Esophagus (tissue), 2 donors: ENCODE data around the gene NRSN2. TPM values are rescaled to one million over a fixed set of nuclear protein-coding genes. Genes with fewer than 3 reads are reported as not detected.

Experiments
- H3K27ac ChIP-seq, 2 donors: one replicate each; pipeline ENCODE4 v1.5.1; 2013; ENCODE audit warnings: low read depth in 2 of 2, mild to moderate bottlenecking in 2 of 2, inconsistent platforms in 1 of 2, low read length in 1 of 2, moderate library complexity in 1 of 2
- H3K27me3 ChIP-seq, 2 donors: one replicate each; pipeline ENCODE4 v1.6.1; 2013; ENCODE audit warnings: low read length in 2 of 2, control low read depth in 1 of 2, mild to moderate bottlenecking in 1 of 2; ENCODE audit not compliant: insufficient read depth in 2 of 2, control insufficient read depth in 1 of 2
- H3K36me3 ChIP-seq, 2 donors: one replicate each; pipeline ENCODE4 v1.6.1; 2013; ENCODE audit warnings: low read length in 1 of 2; ENCODE audit not compliant: control insufficient read depth in 2 of 2, insufficient read depth in 2 of 2
- H3K4me1 ChIP-seq, 2 donors: one replicate each; pipeline ENCODE4 v1.6.1; 2013; ENCODE audit warnings: low read length in 1 of 2; ENCODE audit not compliant: control insufficient read depth in 2 of 2, insufficient read depth in 2 of 2
- H3K4me3 ChIP-seq, 2 donors: one replicate each; pipeline ENCODE4 v1.5.1; 2013; ENCODE audit warnings: low read length in 2 of 2, mild to moderate bottlenecking in 2 of 2, low read depth in 1 of 2, moderate library complexity in 1 of 2
- H3K9me3 ChIP-seq, 2 donors: one replicate each; pipeline ENCODE4 v1.6.1; 2013; ENCODE audit warnings: mild to moderate bottlenecking in 2 of 2, low read depth in 1 of 2, low read length in 1 of 2, moderate library complexity in 1 of 2; ENCODE audit not compliant: control insufficient read depth in 2 of 2, insufficient read depth in 1 of 2
- WGBS, 2 donors: extraction: QIAGEN DNeasy Blood & Tissue Kit; methylation state at CpG; one replicate each; pipeline ENCODE4 v1.1.7; 2013; 5-methylcytosine and 5-hydroxymethylcytosine counted together
- polyA plus RNA-seq, 2 donors: library from polyadenylated mRNA; stranded (reverse); fragments of 200-250 nt; gene quantifications; one replicate each; pipeline ENCODE4 v1.2.3, GENCODE V29; 2013
- donor health status: healthy with polysubstance abuse.
- donor health status: Bipolar disorder and iron deficiency.

NRSN2 gene
- polyA plus RNA-seq, 2 donors = 6.0 to 6.1 TPM

DNA sequence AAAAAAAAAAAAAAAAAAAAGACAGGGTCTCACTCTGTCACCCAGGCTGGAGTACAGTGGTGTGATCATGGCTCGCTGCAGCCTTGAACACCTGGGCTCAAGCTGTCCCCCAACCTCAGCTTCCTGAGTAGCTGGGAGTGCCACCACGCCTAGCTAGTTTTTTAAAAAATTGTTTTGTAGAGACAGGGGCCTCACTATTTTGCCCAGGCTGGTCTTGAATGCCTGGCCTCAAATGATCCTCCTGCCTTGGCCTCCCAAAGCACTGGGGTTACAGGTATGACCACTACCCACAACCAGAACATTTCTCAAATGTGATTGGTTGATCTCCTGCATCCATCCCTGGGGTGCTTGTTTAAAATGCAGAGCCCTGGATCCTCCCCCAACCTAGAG is 55.6 kb downstream of the NRSN2 start:
- WGBS, 2 donors = 77 to 85% methylated on average over 2 of the region's 2 CpGs
- Histone ChIP-seq H3K4me1 (peaks cover 0 to 5% of the 10 kb centered on the region in 2 donors), H3K36me3 (no peaks in the 10 kb centered on the region), H3K27ac (no peak overlapping the region), H3K4me3 (no peak overlapping the region), H3K9me3 (peaks cover 0 to 2% of the 10 kb centered on the region in 2 donors), H3K27me3 (no peaks in the 10 kb centered on the region)

DNA sequence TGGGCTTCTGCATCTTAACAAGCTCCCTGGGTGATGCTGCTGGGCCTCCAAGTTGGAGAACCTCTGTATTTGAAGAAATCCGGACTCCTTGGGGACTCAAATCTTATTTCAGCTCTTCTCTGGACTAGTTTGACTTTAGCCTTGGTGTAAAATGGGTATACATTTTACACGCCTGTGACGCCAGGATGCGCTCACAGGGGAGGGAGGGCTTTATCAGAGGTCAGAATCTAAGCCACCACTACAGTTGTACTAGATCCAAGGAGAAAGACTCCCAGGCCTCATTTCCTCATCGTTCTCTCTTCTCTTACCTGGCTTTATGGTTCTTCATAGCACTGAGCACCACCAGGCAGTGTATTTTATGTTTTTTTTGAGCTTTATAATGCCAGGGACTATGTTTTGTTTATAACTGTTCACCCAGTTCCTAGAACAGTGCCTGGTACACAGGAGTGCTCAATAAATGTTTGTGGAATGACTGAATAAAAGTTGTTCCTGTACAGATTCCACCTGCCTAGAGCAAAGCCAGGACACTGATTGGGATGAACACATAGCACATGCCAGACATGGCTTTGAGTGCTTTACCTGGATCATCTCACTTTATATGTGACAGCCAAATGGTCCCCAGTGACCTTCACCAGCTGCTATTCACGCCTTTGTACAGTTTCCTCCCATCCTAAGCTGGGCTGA is 56.1 kb downstream of the NRSN2 start:
- no peaks in the 10 kb centered on the region for H3K36me3 ChIP-seq
- H3K4me3 ChIP-seq = no peak overlapping the region
- H3K27ac ChIP-seq = no peak overlapping the region
- H3K27me3 ChIP-seq = no peaks in the 10 kb centered on the region
- peaks cover 0 to 5% of the 10 kb centered on the region in 2 donors for H3K4me1 ChIP-seq
- peaks cover 0 to 2% of the 10 kb centered on the region in 2 donors for H3K9me3 ChIP-seq
- 84 to 97% methylated on average over 6 of the region's 6 CpGs for WGBS, 2 donors

GRCh38 chr20:403582-403957 is 56.7 kb downstream of the NRSN2 start:
- no peaks in the 10 kb centered on the region for H3K36me3 ChIP-seq
- H3K27me3 ChIP-seq = no peaks in the 10 kb centered on the region
- no peak overlapping the region for H3K27ac ChIP-seq
- peaks cover 0 to 5% of the 10 kb centered on the region in 2 donors for H3K4me1 ChIP-seq
- 98 to 100% methylated on average over 3 of the region's 3 CpGs for WGBS, 2 donors
- no peak overlapping the region for H3K4me3 ChIP-seq
- H3K9me3 ChIP-seq = peaks cover 0 to 2% of the 10 kb centered on the region in 2 donors

- Histone ChIP-seq H3K27me3 (no peaks in the 10 kb centered on the region), H3K4me3 (no peak overlapping the region), H3K9me3 (peaks cover 0 to 2% of the 10 kb centered on the region in 2 donors), H3K4me1 (peaks cover 0 to 5% of the 10 kb centered on the region in 2 donors), H3K27ac (no peak overlapping the region), H3K36me3 (no peaks in the 10 kb centered on the region)
- WGBS, 2 donors = 96 to 97% methylated on average over 4 of the region's 4 CpGs
Observed at GRCh38 chr20:404088-404487, 57.2 kb downstream of the NRSN2 start.

Other genes with a start within 250 kb of the NRSN2 start
- gene DEFB126, start 204.5 kb upstream of the NRSN2 start, polyA plus RNA-seq = not detected
- gene DEFB127, start 189.7 kb upstream of the NRSN2 start, polyA plus RNA-seq = not detected
- gene DEFB128, start 157.4 kb upstream of the NRSN2 start, polyA plus RNA-seq = not detected
- not detected for gene DEFB129, start 119.9 kb upstream of the NRSN2 start, polyA plus RNA-seq
- not detected for gene DEFB132, start 89.4 kb upstream of the NRSN2 start, polyA plus RNA-seq
- 1 to 10 TPM; 1.9 TPM for gene C20orf96, start 56.4 kb upstream of the NRSN2 start, polyA plus RNA-seq
- gene ZCCHC3, start 49.5 kb upstream of the NRSN2 start, polyA plus RNA-seq = 1 to 10 TPM; 5.7 to 6.2 TPM
- 1 to 10 TPM; 2.2 to 2.4 TPM for gene SOX12, start 21.6 kb upstream of the NRSN2 start, polyA plus RNA-seq
- 10 to 100 TPM in 1 of 2 donors, 1 to 10 TPM in 1; 7.6 to 21.1 TPM for gene TRIB3, start 33.6 kb downstream of the NRSN2 start, polyA plus RNA-seq
- 10 to 100 TPM; 58.6 to 86.6 TPM for gene RBCK1, start 61.2 kb downstream of the NRSN2 start, polyA plus RNA-seq
- gene TBC1D20, start 115.4 kb downstream of the NRSN2 start, polyA plus RNA-seq = 10 to 100 TPM; 15.6 to 18.1 TPM
- 10 to 100 TPM; 22.2 to 31.7 TPM for gene CSNK2A1, start 196.7 kb downstream of the NRSN2 start, polyA plus RNA-seq